GM21717 (cell line): ENCODE data around the gene PPP1R12C.
A peak's percentile ranks its signal among the peaks of the same experiment; 100 is the strongest.

Experiments
- ATAC-seq: cut with Tn5 transposase; IDR thresholded peaks from one replicate; pipeline ENCODE4 v1.9.1; 2021; ENCODE audit warnings: mild to moderate bottlenecking, moderate library complexity; ENCODE audit not compliant: unreplicated experiment

PPP1R12C gene

DNA sequence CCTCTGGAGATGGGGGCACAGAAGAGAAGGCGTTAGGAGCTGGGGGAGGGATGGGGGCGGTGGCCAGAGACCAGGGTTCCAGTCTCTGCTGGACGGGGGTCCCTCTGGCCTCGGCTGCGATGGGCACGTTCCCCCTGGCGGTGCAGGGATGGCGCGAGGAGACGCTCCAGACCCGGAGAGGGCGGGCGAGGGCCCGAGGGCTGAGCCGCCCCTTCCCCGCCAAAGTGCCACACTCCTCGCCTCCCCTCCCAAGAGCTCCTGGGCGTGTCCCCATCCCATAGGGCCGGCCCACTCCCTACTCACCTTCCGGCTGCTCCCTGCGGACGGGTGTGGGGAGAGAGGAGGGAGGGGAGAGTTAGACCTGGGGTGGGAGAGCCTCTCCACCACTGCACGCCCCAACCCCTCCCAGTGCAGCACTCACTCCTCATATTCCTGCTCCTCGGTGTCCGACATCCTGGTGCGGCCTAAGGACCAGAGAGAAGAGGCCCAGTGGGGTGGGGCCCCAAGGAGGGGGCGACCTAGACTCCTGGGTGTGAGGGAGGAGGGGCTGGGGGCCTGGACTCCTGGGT is 29.4 kb upstream of the PPP1R12C start:
- ATAC-seq: no peak

DNA sequence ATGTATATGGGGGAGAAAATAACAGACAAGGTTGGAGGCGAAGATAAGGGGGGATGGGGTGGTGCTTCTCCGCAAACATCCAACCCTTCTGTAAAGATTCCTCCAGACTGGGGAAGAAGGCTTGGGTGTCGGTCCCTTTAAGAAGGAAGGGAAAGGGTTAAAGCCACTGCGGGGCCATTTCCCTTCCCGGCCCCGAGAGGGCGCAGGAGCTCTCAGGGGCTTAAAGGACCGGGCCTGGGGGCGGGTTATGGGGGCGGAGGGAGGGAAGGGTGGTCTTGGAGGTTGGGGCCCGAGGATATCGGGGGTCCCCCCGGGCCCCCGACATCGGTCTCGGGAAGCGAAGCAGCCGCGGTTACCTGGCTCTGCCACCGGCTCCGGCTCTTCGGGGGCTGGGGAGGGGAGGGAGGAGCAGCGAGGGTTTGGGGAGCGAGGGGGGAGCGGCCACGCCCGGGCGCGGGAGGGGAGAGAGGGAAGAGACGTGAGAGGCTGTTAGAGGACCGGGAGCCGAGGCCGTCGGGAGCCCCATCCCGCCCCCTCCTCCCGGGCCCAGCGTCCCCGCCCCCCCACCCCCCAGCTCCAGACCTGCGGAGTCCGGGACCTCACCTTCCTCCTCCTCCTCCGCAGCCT is 28.8 kb upstream of the PPP1R12C start:
- ATAC-seq: no peak

DNA sequence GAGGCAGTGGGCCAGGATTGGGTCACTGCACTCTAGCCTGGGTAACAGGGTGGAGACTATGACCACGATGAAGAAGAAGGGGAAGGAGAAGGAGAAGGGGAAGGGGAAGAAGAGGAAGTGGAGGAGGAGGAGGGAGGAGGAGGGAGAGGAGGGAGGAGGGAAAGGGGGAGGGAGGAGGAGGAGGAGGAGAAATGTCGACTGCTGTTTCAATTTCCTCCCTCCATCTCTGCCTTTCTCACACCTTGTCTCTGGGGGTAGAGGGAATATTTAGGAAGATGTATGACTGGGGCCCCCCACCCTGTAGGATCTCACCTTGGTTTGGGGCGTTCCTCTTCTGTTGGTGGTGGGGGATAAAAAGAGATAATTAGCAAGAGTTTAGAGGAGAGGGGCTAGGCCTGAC is 27.8 kb upstream of the PPP1R12C start:
- no peak for ATAC-seq

DNA sequence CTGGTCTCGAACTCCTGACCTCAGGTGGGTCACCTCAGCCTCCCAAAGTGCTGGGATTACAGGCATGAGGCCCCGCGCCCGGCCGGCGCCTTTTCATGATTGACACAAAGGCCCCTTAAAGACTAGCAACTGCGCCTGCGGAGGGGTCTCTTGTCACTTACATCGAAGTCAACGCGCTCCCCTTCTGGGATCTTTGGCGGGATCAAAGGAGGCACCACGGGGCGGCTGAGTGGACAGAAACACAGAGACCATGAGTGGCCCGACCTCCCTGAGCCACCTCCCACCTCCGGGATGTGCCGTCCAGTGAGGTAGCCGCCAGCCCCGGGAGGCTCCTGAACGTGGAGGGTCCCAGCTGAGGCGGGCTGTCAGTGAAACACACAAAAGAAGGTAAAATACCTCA is 24.3 kb upstream of the PPP1R12C start:
- ATAC-seq: no peak

DNA sequence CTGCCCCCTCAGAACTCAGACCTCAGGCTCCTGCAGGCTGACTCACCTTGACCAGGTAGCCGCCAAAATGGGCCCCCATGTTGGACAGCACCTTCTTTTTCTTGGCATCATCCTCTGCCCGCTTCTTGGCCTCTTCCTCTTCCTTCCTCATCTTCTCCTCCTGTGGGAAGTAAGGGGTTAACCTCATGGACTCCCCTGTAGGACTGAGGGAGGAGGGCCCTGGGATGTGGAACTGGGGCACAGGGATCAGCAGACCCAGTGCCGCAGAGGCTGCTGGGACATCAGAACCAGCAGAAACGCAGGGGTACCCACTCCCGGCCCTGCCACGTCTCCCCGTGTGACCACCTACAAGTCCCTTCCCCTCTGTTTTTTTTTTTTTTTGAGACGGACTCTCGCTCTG is 20.5 kb upstream of the PPP1R12C start:
- ATAC-seq: no peak

DNA sequence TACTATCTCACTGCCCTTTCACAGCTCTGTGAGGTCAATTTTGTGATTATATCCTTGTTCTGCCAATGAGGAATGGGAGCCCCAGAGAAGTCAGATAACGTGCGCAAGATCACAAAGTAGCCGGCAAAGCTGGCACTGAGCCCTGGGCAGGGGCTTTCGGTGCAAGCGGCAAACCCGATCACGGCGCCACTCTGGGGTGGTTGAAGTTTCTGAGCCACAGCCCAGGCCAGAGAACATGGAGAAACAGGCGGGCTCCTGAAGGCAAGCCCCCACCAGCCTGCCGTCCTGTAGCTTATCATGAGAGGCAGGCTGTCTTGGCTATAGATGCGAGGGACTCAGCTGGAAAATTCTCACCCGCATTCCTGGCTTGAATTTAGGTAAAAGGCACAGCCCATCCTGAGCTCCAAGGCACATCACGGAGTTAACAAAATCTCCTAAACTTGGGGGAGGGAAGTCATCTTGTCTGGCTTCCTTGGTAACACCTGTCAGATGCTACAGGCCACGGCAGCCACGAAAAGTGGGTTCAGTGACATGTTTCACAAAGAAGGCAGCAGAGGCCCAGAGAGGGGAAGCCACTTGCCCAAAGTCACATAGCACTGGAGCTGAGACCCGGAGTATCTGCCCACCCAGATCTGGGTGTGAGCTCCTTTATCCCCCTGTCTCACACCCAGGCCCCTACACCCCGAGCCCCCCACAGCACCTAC is 19.1 kb upstream of the PPP1R12C start:
- no peak for ATAC-seq

DNA sequence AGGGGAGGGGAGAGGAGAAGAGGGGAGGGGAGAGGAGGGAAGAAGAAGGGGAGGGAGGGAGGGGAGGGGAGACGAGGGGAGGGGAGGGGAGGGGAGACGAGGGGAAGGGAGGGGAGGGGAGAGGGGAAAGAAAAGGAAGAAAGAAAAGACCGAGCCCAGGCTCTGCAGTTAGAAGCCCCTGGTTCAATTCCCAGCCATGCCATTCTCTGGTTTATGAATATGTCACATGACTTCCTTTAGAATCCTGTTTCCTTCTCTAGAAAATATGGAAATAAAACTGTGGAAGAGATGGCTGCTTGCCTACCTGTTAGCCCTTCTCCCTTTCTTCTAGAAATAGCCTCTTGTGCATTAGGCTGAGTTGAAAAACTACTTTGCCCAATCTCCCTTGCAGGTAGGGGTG is 17.3 kb upstream of the PPP1R12C start:
- no peak for ATAC-seq

DNA sequence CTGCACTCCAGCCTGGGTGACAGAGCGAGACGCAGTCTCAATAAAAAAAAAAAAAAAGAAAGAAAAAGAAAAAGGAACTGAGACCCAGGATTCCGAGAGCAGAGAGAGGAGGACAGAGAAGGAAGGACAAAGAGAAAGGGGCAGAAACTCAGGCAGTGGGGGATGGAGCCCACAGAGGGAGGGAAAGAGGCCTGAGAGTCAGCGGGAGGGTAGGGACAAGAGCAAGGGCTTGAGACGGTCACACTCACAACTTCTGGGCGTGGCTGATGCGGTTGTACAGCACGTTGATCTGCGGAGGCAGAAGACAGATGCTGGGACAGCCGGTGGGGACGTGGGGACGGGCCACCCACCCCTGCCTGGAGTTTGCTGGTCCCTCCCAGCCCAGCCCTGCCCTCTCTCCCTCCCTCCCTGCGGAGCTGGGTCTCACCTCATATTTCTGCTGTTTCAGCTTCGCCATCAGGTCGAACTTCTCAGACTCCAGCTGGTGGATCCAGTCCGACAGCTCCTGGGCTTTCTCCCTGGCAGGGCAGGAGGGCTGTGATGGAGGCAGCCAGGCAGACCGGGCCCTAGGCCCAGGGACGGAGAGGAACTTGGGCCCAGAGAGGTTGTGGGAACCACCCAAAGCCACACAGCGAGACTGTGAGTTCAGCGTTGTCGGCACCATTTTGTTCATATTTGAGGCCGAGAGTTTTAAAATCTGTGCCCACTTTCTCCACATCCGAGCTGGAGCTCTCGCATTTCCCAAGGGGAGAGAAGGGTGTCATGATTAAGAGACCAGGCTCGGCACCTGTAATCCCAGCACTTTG is 16.4 kb upstream of the PPP1R12C start:
- no peak for ATAC-seq

DNA sequence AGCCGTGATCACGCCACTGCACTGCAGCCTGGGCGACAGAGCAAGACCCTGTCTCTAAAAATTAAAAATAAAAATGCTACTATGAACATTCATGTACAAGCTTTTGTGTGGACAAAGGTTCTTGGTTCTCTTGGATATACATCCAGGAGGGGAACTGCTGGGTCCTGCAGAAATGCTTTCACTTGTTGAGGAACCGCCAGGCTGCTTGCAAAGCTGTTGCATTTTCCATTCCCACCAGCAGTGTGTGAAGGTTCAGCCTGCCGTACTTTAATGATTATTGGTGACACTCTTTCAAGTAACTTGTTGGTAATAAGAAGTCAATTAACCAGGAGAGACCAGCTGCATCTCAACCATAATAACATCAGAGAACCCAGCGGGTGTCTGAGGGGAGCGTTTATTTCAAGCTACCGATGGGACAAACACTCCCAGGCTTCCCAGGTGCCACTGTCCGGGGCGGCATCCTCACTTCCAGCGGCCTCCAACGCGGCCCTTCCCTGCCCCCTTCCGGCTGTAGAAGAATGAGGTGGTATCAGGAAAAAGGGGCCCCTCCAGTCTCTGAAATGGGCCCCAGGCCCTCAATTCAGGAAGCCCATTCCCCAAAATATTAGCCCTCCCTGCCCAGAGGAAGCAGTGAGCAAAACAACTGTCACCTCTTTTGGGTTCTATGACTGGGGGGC is 15.2 kb upstream of the PPP1R12C start:
- ATAC-seq: no peak

DNA sequence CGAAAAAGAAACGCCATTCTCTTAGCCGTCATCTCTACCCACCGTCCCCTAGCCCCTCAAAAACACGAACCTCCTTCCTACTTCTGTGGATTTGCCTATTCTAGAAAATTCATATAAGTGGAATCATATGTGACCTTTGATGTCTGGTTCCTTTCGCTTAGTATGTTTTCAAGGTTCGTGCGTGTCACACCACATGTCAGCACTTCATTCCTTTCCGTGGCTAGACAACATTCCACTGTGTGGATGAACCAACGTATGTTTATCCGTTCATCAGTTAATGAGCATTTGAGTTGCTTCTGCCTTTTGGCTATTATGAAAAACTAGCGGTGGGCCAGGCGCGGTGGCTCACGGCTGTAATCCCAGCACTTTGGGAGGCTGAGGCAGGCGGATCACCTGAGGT is 14.0 kb upstream of the PPP1R12C start:
- ATAC-seq: no peak

DNA sequence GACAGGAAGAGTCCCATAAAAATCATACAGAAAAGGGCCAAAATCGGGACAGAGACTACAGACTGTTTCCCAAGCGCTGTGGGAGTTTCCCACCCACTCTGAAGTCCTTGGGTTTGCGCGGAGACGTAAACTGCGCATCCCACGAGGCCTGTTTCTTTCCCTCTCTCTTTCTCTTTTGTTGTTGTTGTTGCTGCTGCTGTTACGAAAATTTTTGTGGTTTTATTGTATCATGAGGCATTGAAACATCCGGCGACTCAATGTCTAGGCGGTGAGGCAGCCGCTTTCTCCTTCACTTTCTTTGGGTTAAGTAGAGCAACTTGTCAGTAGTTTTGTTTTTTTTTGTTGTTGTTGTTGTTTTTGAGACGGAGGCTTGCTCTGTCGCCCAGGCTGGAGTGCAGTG is 1.6 kb upstream of the PPP1R12C start:
- no peak for ATAC-seq

DNA sequence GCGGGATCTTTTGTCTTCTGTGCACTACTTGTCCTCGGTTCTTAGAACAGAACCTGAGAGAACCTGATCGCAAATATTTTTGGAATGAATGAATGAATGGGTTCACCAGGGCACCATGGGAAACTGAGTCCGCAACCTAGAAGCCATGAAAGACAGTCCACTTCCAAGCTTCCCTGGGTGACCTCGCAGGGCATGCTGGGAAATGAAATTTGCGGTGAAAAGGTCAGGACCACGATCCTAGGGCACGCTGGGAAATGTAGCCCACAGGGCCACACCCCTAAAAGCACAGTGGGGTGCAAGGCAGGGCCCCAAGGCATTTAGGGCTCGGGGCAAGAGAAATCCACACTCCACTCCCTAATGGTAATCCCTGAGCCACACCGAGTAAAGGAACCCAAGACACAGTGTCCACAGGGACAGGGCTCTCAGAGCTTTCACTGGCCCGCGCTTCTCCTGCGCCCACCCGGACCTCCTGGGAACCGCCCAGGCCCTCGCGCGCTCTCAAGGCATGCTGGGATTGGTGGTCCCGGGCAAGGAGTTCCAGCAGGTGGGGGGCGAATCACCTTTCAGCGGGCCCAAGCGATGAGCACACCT is 1.1 kb upstream of the PPP1R12C start:
- no peak for ATAC-seq

DNA sequence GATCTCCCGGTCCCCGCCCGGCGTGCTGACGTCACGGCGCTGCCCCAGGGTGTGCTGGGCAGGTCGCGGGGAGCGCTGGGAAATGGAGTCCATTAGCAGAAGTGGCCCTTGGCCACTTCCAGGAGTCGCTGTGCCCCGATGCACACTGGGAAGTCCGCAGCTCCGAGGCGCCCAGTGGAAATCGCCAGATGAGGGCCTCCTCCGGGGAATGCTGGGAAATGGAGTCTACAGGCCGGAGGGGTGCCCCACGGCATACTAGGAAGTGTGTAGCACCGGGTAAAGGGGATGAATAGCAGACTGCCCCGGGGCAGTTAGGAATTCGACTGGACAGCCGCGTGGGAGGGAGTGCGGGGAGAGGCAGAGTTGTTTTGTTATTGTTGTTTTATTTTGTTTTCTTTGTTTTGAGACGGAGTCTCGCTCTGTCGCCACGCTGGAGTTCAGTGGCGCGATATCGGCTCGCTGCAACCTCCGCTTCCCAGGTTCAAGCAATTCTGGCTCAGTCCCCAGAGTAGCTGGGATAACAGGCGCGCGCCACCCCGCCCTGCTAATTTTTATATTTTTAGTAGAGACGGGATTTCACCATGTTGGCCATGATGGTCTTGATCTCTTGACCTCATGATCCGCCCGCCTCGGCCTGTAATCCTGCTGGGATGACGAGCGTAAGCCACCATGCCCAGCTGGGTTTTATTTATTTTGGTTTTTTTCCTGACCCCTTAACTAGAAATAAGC is 390 bp upstream of the PPP1R12C start:
- ATAC-seq: peak; percentile 76

DNA sequence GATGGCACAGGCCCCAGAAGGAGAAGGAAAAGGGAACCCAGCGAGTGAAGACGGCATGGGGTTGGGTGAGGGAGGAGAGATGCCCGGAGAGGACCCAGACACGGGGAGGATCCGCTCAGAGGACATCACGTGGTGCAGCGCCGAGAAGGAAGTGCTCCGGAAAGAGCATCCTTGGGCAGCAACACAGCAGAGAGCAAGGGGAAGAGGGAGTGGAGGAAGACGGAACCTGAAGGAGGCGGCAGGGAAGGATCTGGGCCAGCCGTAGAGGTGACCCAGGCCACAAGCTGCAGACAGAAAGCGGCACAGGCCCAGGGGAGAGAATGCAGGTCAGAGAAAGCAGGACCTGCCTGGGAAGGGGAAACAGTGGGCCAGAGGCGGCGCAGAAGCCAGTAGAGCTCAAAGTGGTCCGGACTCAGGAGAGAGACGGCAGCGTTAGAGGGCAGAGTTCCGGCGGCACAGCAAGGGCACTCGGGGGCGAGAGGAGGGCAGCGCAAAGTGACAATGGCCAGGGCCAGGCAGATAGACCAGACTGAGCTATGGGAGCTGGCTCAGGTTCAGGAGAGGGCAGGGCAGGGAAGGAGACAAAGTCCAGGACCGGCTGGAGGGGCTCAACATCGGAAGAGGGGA is 1.1 kb downstream of the PPP1R12C start:
- ATAC-seq: no peak

DNA sequence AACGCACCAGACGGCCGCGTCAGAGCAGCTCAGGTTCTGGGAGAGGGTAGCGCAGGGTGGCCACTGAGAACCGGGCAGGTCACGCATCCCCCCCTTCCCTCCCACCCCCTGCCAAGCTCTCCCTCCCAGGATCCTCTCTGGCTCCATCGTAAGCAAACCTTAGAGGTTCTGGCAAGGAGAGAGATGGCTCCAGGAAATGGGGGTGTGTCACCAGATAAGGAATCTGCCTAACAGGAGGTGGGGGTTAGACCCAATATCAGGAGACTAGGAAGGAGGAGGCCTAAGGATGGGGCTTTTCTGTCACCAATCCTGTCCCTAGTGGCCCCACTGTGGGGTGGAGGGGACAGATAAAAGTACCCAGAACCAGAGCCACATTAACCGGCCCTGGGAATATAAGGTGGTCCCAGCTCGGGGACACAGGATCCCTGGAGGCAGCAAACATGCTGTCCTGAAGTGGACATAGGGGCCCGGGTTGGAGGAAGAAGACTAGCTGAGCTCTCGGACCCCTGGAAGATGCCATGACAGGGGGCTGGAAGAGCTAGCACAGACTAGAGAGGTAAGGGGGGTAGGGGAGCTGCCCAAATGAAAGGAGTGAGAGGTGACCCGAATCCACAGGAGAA is 1.9 kb downstream of the PPP1R12C start:
- ATAC-seq: no peak

DNA sequence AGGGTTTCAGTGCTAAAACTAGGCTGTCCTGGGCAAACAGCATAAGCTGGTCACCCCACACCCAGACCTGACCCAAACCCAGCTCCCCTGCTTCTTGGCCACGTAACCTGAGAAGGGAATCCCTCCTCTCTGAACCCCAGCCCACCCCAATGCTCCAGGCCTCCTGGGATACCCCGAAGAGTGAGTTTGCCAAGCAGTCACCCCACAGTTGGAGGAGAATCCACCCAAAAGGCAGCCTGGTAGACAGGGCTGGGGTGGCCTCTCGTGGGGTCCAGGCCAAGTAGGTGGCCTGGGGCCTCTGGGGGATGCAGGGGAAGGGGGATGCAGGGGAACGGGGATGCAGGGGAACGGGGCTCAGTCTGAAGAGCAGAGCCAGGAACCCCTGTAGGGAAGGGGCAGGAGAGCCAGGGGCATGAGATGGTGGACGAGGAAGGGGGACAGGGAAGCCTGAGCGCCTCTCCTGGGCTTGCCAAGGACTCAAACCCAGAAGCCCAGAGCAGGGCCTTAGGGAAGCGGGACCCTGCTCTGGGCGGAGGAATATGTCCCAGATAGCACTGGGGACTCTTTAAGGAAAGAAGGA is 2.8 kb downstream of the PPP1R12C start:
- no peak for ATAC-seq

DNA sequence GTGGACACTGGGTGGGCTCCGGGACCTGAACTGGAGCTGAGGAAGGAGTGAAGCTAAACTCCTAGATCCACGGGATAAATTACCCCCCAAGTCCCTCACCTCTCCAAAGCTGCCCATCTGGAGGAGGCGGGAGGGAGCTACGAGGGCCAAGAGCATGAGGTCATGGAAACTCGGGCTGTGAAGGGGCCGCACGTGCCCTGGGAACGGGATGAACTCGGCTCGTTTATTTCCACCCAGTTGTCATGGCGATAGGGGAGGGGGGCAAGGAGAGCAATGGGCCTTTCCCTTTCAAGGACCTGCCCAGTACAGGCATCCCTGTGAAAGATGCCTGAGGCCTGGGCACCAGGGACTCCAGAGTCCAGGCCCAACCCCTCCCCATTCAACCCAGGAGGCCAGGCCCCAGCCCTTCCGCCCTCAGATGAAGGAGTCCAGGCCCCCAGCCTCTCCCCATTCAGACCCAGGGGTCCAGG is 3.8 kb downstream of the PPP1R12C start:
- no peak for ATAC-seq

DNA sequence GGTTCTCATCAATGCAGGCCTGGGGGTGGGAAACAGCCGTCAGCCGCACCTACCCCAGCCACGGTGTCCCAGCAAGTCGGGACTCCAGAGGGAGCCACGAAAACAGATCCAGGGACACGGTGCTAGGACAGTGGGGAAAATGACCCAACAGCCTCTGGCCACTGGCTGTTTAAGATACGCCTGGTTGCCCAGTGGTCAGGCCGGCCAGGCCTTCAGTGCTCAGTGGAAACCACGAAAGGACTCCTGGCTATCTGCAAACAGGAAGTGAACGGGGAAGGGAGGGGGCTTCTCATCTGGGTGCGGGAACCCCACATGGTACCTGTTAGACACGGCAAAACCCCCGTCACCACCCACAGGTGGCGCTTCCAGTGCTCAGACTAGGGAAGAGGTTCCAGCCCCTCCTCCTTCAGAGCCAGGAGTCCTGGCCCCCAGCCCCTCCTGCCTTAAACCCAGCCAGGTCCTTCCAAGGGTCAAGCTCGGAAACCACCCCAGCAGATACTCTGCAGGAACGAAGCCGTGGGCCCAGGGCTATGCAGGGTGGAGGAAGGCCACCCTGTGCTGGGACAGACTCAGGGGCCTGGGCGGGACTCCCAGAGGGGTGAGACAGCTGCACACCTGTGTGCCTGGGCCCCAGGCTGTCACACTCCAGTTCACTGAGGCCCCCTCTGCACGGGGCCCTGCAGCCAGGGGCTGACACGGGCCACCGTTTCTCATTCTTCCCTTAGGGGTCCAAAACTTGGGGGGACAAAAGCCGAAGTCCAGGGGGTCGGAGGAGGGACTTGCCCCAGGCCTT is 4.5 kb downstream of the PPP1R12C start:
- ATAC-seq: no peak
